GM21526 (cell line): ENCODE measurements around the gene TAF9B.
A peak's percentile ranks its signal among the peaks of the same experiment; 100 is the strongest.
"Not testable (repeated sequence)": the region's sequence is repeated elsewhere in the genome, so short reads cannot be mapped to it uniquely, and the experiment has no call there.

Source experiments
- ATAC-seq: cut with Tn5 transposase; IDR thresholded peaks from one replicate; pipeline ENCODE4 v1.9.1; 2021; ENCODE audit warnings: moderate library complexity; ENCODE audit not compliant: unreplicated experiment, low FRiP score

TAF9B gene, protein sequence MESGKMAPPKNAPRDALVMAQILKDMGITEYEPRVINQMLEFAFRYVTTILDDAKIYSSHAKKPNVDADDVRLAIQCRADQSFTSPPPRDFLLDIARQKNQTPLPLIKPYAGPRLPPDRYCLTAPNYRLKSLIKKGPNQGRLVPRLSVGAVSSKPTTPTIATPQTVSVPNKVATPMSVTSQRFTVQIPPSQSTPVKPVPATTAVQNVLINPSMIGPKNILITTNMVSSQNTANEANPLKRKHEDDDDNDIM

DNA sequence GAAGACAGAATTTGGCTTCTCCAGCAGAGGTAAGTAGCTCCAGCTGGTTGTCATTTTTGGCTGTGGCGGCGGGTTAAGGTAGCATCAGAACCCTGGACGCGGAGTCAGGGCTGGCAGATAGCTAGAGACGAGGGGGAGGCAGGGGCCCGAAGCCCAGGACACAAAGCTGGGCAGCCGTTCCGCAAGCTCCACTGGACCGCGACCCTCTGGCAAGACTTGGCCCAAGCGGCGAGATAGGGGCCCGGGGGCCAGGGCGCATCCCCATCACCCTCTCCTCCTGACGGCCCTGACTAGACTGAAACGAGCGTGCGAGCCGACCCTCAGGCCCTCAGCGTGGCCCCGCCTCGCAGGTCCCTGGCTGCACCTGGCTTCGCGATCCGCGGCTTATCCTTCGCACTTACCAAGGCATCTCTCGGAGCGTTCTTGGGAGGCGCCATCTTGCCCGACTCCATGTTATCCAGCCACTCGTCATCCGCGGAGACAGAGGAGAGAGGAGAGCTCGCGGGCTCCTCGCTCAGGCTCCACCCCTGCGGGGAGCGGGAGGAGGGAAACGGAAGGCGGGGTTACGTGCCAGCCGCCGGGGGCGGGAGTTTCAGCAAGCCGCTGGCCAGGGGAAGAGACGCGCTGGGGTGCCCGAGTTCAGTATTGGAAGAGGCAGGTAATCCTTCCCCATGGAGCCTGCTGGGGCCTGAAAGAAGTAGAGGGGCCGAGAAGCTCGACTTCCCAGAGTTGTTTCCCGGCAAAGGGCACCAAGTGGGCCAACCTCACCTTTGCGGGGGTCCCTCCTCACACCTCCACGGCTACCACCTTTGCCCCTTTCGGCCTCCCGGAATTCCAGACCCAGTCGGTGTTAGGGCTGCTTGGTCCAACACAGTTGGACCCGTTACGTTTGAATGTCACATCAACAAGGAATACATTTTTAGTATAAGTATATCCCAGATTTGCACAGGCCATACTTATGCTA, at the start of gene TAF9B:
Gene TAF9B (minus strand): TSS at position 491 of the 964 bp plus-strand sequence. CDS start 39 bp downstream, at position 452.
- ATAC-seq: peak; percentile 89

DNA sequence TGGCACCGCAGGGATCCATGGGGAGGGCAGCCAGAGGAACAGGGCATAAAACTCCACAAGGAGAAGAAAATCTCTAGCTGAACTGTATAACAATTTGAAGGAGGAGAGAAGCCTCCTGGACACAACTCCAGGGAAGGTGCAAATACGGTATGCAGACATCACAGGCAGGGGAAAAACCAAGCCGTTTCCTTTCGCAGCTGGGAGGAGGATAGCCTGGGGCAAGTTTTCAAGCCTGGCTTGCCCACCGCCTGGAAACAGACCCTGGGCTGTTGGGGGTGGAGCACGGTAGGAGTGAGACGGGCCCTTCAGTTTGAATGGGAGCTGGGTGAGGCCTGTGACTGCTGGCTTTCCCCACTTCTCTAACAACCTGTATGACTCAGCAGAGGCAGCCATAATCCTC, 43.4 kb upstream of the TAF9B start:
- ATAC-seq: no peak

DNA sequence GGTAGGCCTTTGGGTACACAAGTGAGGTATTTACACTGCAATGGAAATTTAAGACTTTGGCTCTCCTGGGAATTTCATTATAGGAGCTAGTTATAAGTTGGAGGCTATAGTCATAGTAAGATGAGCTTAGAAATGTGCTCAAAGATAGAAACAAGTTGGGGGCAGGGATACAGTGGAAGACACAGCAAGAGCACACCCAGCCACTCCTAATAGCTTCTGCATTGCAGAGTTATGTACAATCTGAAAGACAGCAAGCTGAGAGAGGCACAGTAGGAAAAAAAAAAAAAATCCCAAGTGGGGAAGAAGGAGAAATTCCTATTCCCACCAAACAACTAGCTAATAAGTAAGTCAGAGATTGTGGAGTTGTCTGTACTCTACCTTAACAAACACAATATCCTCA, 41.9 kb upstream of the TAF9B start:
- no peak for ATAC-seq

DNA sequence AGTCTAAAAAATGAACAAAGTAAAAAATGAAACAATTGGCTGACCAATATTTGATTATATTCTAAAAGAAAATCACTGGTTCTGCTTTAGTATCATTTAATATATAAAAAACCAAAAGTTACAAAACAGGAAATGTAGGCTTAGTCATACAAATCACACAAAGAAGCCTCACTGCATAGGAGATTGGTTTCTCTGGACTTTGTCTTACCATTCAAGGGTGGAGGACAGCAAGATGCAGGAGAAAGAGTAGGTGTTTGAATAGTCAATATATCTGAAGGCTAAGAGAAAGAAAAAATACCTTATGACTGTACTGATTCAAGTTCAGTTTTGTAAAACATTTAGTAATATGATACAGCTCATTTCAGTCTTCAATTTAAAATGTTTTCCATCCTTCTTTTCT, 28.6 kb upstream of the TAF9B start:
- ATAC-seq: no peak

DNA sequence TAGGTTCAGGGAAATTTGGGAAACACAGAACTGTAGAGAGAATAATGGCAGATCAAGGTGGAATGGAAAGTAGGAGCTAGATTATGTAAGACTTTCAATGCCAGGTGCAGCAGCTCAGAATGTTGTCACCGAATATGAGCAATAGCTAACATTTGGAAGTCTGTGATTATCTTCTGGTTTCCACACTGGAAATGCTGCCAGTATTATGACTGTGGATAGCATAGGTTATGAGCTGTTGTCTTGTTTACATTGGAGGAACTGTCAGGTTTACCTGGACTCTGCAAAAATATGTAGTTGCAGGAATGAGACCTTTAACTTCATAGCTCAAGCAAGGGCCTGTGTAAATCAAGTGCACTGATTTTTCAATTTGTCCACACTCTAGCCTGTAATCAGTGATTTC, 26.0 kb upstream of the TAF9B start:
- no peak for ATAC-seq

DNA sequence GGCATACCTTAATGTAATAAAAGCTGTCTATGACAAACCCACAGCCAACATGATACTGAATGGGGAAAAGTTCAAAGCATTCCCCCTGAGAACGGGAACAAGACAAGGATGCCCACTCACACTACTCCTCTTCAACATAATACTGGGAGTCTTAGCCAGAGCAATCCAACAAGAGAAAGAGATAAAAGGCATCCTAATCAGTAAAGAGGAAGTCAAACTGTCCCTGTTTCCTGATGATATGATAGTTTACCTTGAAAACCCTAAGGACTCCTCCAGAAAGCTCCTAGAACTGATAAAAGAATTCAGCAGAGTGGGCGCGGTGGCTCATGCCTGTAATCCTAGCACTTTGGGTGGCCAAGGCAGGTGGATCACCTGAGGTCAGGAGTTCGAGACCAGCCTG, 23.7 kb upstream of the TAF9B start:
- not testable (repeated sequence) for ATAC-seq

DNA sequence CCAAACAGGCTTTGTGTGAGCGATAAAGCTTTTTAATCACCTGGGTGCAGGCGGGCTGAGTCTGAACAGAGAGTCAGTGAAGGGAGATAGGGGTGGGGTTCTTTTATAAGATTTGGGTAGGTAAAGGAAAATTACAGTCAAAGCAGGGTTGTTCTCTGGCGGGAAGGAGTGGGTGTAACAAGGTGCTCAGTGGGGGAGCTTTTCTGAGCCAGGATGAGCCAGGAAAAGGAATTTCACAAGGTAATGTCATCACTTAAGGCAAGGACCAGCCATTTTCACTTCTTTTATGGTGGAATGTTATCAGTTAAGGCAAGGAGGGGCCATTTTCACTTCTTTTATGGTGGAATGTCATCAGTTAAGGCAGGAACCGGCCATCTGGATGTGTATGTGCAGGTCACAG, 21.3 kb upstream of the TAF9B start:
- ATAC-seq: not testable (repeated sequence)

DNA sequence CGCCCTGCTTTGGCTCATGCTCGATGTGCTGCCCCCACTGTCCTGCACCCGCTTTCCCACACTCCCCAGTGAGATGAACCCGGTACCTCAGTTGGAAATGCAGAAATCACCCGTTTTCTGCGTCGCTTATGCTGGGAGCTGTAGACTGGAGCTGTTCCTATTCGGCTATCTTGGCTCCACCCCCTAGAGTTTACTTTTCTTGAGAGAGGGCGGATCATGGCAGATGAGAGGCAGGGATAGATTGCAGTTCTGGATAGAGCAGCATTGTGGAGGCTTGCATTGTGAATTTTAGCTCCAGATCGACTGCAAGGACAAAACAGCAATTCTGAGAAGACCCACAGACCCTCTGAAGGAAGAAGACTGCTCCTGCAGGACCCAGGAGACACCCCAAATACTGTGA, 18.4 kb upstream of the TAF9B start:
- not testable (repeated sequence) for ATAC-seq

DNA sequence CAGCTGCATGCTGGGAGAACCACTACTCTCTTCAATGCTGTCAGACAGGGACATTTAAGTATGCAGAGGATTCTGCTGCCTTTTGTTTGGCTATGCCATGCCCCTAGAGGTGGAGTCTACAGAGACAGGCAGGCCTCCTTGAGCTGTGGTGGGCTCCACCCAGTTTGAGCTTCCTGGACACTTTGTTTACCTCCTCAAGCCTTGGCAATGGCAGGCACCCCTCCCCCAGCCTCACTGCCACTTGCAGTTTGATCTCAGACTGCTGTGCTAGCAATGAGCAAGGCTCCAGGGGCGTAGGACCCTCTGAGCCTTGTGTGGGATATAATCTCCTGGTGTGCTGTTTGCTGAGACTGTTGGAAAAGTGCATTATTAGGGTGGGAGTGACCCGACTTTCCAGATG, 17.9 kb upstream of the TAF9B start:
- ATAC-seq: not testable (repeated sequence)

DNA sequence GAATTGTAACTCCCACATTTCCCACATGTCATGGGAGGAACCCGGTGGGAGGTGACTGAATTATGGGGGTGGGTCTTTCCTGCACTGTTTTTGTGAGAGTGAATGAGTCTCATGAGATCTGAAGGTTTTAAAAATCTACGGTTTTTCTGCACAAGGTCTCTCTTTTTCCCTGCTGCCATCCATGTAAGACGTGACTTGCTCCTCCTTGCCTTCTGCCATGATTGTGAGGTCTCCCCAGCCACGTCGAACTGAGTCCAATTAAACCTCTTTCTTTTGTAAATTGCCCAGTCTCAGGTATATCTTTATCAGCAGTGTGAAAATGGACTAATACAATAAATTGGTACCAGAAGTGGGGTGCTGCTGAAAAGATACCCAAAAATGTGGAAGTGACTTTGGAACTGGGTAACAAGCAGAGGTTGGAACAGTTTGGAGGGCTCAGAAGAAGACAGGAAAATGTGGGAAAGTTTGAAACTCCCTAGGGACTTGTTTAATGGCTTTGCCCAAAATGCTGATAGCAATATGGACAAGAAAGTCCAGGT, 7.6 kb upstream of the TAF9B start:
- not testable (repeated sequence) for ATAC-seq

DNA sequence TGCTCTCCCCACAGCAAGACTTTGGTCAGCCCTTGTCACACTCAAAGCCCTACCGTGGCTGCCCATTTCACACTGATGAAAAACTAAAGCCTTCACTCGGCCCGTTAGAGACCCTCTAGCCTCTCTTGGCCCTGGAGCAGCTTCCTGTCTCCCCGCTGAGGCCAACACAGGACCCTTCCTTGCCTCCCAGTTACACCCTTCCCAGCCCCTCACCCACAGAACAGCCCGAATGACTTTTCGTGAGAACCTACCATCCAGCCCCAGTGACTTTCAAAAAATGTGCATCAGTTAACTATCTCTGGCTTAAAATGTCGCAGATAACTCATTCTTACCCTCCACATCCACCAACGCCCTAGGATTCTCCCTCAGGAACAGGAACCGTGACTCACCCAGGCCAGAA, 756 bp upstream of the TAF9B start:
- no peak for ATAC-seq

DNA sequence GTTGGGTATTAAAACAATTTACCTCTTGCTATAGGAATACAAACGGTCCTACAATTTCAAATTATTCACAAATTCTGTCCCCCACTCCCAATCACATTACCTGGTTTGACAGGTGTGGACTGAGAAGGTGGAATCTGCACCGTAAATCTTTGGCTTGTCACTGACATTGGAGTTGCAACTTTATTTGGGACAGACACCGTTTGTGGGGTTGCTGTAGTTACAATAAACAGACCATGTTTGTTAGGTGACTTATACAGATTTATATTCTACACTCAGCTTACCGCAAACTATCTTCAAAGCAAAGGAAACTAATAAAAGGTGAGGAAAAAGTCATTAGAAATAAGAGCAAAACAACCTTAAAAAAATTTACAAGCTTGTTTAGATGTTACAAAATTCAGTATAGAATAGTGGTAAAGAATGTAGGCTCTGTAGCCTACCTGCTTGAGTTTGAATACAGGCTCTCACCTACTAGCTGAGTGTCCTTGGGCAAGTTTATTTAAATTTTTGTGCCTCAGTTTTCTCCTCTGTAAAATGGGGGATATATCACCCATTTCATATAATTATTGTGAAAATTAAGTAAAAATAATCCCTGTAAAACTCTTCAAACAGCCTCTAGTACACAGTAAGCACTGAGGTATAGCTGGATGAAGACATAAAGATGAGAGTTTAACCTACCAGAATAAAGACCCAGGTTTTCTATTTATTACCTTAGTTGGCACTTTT, 6.1 kb downstream of the TAF9B start:
- ATAC-seq: no peak

DNA sequence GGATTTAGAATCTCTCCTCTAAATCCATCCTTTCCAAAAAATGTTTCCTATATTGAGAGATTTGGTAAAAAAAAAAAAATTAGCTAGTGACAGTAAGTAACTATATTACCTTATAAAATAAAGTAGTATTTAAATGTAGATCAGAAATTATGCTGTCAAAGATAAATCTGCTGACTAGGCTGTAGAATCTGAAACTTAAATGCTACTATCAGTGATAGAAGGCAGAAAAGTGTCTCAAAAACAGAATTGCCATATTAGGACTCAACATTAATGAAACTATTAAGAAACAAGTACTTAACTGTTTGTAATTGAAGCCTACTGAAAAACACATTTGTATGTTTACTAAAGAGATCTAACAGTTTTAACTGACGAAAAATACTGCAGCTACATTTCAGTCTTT, 8.3 kb downstream of the TAF9B start:
- no peak for ATAC-seq

DNA sequence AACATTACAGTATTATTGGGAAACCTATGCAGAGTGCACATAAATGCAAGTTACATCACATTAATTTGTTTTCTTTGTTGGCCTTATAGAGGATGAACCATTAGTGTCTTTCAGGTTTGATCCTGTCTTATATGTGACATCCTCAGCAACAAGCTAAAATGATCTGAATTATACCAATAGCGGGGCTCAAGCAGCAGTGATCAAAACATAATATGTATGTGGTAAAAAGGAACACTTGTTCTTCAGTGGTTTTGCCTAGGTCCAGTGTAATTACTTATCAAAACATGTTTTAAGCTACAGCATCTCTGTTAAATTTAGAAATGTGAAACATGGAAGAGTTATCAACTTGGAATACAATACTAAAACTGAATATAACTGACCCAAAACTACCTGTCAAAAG, 9.1 kb downstream of the TAF9B start:
- no peak for ATAC-seq

DNA sequence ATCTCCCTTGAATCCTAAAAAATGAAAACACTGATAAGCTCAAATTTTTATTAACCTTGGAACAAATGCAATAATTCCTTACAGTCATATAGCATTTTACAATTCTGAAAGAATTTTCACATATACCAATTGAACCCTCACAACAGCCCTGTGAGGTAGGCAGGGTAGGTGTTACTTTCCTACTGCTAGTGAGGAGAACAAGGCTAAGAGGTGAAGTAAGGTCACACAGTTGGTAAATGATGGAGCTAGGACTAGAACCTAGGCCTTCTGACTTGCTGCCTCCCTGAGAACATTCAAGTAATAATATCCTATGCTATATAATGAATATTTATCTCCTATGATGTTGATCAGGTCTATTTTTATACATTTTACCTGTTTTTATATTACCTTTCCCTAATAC, 9.7 kb downstream of the TAF9B start:
- ATAC-seq: no peak

DNA sequence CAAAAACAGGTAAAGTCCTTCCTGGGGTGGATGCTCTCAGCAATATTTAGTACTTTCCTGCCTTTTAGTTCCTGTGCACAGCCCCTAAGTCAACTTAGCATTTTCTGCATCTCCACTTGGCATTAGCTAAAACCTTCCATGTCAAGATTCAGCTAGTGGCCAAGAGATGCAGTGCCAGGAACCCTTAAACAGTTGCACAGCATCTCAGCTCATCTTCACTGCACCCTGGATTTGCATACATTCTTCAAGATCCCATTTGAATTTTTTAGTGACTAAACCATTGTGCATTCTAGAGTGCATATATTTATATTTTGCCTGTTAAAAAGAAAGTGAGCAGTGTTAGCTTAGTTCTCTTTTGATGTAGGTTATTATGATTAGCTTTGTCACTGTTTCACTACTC, 13.7 kb downstream of the TAF9B start:
- ATAC-seq: not testable (repeated sequence)

DNA sequence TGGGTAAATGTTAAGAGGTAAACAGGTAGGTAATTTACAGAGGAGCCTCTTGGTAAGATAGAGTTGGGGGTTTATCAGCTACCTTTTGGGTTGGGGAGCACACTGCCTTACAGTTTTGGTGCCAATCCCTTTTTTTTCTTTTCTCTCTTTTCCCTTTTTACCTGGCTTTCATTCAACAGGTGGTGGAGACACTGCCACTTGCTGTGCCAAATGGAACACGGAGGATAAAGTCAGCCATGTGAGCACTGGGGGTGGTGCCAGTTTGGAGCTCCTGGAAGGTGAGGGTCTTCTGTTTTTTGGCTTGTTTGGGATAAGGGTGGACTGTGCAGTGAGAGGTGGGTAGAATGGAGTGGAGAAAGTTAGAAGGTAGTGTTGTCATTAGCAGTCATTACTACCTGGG, 14.3 kb downstream of the TAF9B start:
- ATAC-seq: no peak

DNA sequence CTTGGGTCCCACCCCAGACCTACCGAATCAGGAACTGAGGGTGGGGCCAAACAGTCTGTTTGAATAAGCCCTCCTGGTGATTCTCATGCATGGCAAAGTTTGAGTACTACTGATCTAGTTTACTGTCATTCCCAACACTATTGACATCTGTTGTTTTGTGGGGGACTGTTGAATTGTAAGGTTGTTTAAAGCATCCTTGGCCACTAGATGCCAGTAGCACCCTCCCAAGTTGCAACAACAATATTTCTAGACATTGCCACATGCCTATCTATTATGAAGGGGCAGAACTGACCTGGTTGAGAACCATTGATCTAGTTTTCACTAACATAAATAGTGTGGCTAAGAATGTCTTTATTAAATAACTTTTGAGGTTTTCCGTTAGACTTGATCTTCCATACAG, 15.1 kb downstream of the TAF9B start:
- ATAC-seq: no peak

DNA sequence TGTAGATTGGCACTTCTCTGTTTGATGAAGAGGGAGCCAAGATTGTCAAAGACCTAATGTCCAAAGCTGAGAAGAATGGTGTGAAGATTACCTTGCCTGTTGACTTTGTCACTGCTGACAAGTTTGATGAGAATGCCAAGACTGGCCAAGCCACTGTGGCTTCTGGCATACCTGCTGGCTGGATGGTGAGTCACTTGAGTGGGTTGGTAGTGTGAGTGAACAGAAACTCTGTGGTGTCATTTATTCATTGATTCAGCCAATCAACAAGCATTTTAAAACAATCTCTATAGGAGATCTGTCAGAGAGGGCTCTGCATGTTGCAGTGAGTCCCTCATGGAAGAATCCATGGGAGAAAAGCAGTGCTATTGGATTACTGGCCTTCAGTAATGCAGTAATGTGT, 16.3 kb downstream of the TAF9B start:
- no peak for ATAC-seq

DNA sequence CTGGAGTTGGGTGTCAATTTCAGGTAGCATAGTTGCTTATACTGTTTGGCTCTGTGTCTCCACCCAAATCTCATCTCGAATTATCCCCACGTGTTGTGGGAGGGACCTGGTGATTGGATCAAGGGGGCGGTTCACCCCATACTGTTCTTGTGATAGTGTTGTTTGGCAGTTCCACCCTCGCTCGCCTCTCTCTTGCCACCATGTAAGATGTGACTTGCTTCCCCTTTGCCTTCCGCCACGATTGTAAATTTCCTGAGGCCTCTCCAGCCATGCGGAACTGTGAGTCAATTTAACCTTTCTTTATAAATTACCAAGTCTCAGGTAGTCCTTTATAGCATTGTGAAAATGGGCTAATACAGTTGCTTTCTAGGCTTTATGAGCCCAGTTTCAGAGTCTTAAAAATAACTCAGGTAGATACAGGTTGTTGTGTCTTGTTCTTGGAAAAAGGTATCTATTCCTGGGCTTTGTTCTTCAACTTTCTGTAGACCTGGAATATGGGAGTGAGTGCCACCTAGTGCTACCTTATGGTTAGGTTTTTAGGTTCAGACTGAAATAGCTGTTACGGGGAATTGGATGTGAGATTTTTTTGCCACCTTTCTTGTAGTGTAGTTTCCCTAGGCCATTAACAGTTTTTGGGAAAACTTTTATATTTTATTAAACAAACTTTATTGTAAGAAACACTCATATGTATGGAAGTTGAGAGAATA, 19.8 kb downstream of the TAF9B start:
- ATAC-seq: no peak
